GM12865 (cell line): ENCODE measurements around the gene LTC4S.

Source experiments
- DNase-seq: peaks from one replicate; pipeline ENCODE4 v3.0.0; 2010; ENCODE audit warnings: low read depth
- H3K4me3 ChIP-seq: 2 replicates; pipeline ENCODE4 v1.5.1; 2011; ENCODE audit warnings: mild to moderate bottlenecking, low read depth, low read length, control low read depth
- CTCF ChIP-seq: IDR thresholded peaks from 2 replicates; pipeline ENCODE4 v1.5.1; 2011; ENCODE audit warnings: low read length, control low read depth, low read depth, inconsistent platforms; ENCODE audit not compliant: insufficient read depth; ENCODE audit errors: missing control alignments

The LTC4S gene

DNA sequence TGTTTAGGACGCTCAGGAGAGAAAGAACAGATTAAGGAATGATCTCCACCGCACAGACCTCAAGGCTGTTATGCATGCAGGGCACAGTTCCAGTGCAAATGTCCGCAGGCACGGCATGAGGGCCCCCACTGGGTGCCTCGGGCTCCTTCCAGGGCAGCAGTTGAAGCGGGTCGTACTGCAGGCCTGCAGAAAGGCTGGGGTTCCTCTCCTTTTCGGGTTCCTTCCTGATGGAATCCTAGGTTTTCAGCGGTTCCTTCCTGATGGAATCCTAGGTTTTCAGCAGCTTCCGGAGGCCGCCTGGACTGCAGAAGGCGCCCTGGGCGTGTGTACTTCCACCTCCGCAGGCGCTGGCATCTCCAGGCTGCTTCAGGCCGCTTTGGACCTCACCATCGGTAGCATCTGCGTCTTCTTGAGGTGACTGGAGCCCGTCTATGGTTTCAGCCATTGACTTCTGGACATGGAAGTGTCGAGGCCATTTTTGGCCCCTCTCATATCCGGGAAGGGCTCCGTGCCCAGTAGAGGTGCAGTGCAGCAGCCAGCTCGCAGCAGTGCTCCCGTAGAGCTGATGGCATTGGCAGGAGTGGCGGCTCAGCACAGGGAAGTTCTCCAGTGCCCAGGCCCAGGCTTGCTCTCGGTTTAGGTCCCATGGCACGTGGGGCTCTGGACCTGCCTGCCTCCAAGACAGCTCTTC, 18.5 kb downstream of the LTC4S start:
- DNase-seq, result no peak
- no peak overlapping the region for H3K4me3 ChIP-seq
- no peak for TF ChIP-seq CTCF

DNA sequence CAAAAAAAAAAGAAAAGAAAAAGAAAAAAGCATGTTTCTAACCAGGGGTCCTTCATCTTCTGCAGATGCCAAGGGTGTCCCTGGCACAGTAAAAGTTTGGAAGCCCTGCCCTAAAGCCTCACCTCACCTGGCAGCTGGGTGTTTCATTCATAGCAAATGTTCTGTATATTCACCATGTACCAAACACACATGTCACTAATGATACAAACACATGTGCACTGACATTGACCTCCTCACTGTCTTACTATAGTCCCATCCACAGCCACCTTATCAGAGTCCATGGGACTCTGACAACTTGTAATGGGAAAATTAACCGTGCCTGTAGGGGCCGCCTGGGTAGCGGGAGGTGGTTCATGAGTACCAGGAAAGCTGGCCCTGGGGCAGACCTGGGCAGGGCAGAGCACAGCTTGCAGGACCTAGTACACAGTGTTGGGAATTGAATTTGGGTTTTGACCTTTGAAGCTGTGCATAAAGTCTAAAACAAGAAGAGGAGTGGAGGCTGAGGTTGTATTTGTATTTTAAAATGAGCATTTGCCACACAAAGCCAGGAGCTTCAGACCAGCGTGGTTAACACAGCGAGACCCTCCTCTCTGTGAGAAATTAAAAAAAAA, 19.3 kb downstream of the LTC4S start:
- no peak for DNase-seq
- no peak for TF ChIP-seq CTCF
- no peak overlapping the region for H3K4me3 ChIP-seq

GRCh38 chr5:179814090-179814489, 20.3 kb downstream of the LTC4S start:
- DNase-seq, result no peak
- H3K4me3 ChIP-seq, result no peak overlapping the region
- TF ChIP-seq CTCF, result no peak

- TF ChIP-seq CTCF, result no peak
- DNase-seq, result no peak
- no peak overlapping the region for H3K4me3 ChIP-seq
Measured at GRCh38 chr5:179815491-179816249, 21.9 kb downstream of the LTC4S start.

DNA sequence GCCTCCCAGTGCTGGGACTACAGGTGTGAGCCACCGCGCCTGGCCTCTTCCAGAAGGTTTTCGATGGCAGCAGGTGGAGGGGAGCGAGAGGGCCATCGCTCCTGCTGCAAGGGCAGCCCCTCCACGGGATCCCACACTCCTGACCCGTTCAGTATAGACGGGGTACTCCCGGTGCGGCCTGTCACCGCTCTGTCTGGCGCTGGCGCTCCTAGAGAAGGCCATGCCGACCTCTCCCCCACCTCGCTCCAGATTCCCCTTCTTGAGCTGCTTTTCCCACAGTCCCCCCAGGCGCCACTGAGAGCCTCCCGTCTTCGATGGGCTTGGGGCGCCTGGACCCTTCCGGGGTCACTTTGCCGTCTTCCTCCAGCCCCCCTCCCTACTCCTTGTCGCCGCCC, 22.6 kb downstream of the LTC4S start:
- H3K4me3 ChIP-seq, result no peak overlapping the region
- no peak for DNase-seq
- TF ChIP-seq CTCF, result no peak

GRCh38 chr5:179816796-179817469, 23.1 kb downstream of the LTC4S start:
- no peak overlapping the region; the same call in none of the 2 replicates for H3K4me3 ChIP-seq
- TF ChIP-seq CTCF, result no peak

More at GRCh38 chr5:179816796-179817469, 23.1 kb downstream of the LTC4S start:
- no peak for DNase-seq
